OCI-LY1 (cell line): ENCODE measurements around the gene FGF22.

Experiments
- H2AFZ ChIP-seq: fragments of 200-600 bp; sonication (generic), shearing (Covaris generic); 2 replicates; pipeline ENCODE4 v1.6.0; 2014; ENCODE audit warnings: antibody characterized with exemption, mild to moderate bottlenecking, low read length
- H3F3A ChIP-seq: fragments of 200-600 bp; sonication (generic), shearing (Covaris generic); 2 replicates; pipeline ENCODE4 v1.6.0; 2014; ENCODE audit warnings: mild to moderate bottlenecking, antibody characterized with exemption, low read length, moderate library complexity; ENCODE audit not compliant: insufficient read depth
- H3K27ac ChIP-seq: fragments of 200-600 bp; sonication (generic); 2 replicates; pipeline ENCODE4 v1.5.1; 2014; ENCODE audit warnings: low read length, mixed run types, mild to moderate bottlenecking, low read depth; ENCODE audit not compliant: poor library complexity, severe bottlenecking
- H3K27me3 ChIP-seq: fragments of 200-600 bp; sonication (generic); 2 replicates; pipeline ENCODE4 v1.6.0; 2014; ENCODE audit warnings: antibody characterized with exemption, mild to moderate bottlenecking, low read length, moderate library complexity; ENCODE audit not compliant: insufficient read depth
- H3K36me3 ChIP-seq: fragments of 200-600 bp; sonication (generic); 2 replicates; pipeline ENCODE4 v1.6.1; 2014; ENCODE audit warnings: mild to moderate bottlenecking, antibody characterized with exemption, low read length, moderate library complexity, mixed read lengths; ENCODE audit not compliant: insufficient read depth
- H3K4me1 ChIP-seq: fragments of 200-600 bp; sonication (generic); 2 replicates; pipeline ENCODE4 v1.5.1; 2014; ENCODE audit warnings: mild to moderate bottlenecking, low read length, moderate library complexity; ENCODE audit not compliant: insufficient read depth, severe bottlenecking
- H3K4me2 ChIP-seq: fragments of 200-600 bp; sonication (generic), shearing (Covaris generic); 2 replicates; pipeline ENCODE4 v1.6.1; 2014; ENCODE audit warnings: low read length
- H3K4me3 ChIP-seq: fragments of 200-600 bp; sonication (generic); 2 replicates; pipeline ENCODE4 v1.5.1; 2014; ENCODE audit warnings: low read length, low read depth, mild to moderate bottlenecking, mixed read lengths; ENCODE audit not compliant: poor library complexity, severe bottlenecking
- H3K79me2 ChIP-seq: fragments of 200-600 bp; shearing (Covaris generic); 2 replicates; pipeline ENCODE4 v1.6.1; 2016; ENCODE audit warnings: mixed run types, low read length, mixed read lengths; ENCODE audit not compliant: insufficient read depth
- H3K9ac ChIP-seq: fragments of 200-600 bp; sonication (generic), shearing (Covaris generic); 2 replicates; pipeline ENCODE4 v1.6.1; 2014; ENCODE audit warnings: mild to moderate bottlenecking, low read length, mixed read lengths
- H3K9me2 ChIP-seq: fragments of 200-600 bp; sonication (generic), shearing (Covaris generic); 2 replicates; pipeline ENCODE4 v1.6.1; 2014; ENCODE audit warnings: low read depth, mild to moderate bottlenecking, low read length, mixed read lengths
- H3K9me3 ChIP-seq: fragments of 200-600 bp; shearing (Covaris generic); 2 replicates; pipeline ENCODE4 v1.6.1; 2014; ENCODE audit warnings: low read length, mixed read lengths
- H4K20me1 ChIP-seq: fragments of 200-600 bp; sonication (generic), shearing (Covaris generic); 2 replicates; pipeline ENCODE4 v1.6.0; 2016; ENCODE audit warnings: mild to moderate bottlenecking, low read length; ENCODE audit not compliant: insufficient read depth
- CTCF ChIP-seq: fragments of 200-600 bp; sonication (generic), shearing (Covaris generic); IDR thresholded peaks from 2 replicates; pipeline ENCODE4 v1.5.1; 2017; ENCODE audit warnings: mild to moderate bottlenecking, antibody characterized with exemption, low read length, moderate library complexity, mixed read lengths
- EZH2 ChIP-seq: fragments of 200-600 bp; sonication (generic), shearing (Covaris generic); IDR thresholded peaks from 2 replicates; pipeline ENCODE4 v1.8.0; 2017; ENCODE audit warnings: borderline replicate concordance, mixed run types, mild to moderate bottlenecking, antibody characterized with exemption, low read length, moderate library complexity, mixed read lengths

Gene FGF22

GRCh38 chr19:686589-687297 is 47.1 kb downstream of the FGF22 start:
- Histone ChIP-seq H3K79me2 (no peaks in the 10 kb centered on the region), H3F3A (no peaks in the 10 kb centered on the region), H3K9ac (no peak overlapping the region), H4K20me1 (no peaks in the 10 kb centered on the region), H3K9me3 (no peaks in the 10 kb centered on the region), H3K36me3 (no peaks in the 10 kb centered on the region), H3K27ac (no peak overlapping the region), H3K27me3 (peaks cover 15% of the 10 kb centered on the region; the same call in 1 of the 2 replicates), H3K4me1 (no peaks in the 10 kb centered on the region), H3K9me2 (no peaks in the 10 kb centered on the region), H2AFZ (no peak overlapping the region), H3K4me3 (no peak overlapping the region), H3K4me2 (no peak overlapping the region)
- TF ChIP-seq CTCF (no peak), EZH2 (no peak)

GRCh38 chr19:687569-688166 is 48.0 kb downstream of the FGF22 start:
- no peak overlapping the region for H3K27ac ChIP-seq
- H3K9ac ChIP-seq = no peak overlapping the region
- no peak overlapping the region for H2AFZ ChIP-seq
- peaks cover 16% of the 10 kb centered on the region; the same call in 1 of the 2 replicates for H3K27me3 ChIP-seq
- H3K4me3 ChIP-seq = no peak overlapping the region
- no peaks in the 10 kb centered on the region for H3K9me2 ChIP-seq
- no peaks in the 10 kb centered on the region for H4K20me1 ChIP-seq
- no peaks in the 10 kb centered on the region for H3K79me2 ChIP-seq
- no peak overlapping the region for H3K4me2 ChIP-seq
- no peaks in the 10 kb centered on the region for H3K4me1 ChIP-seq
- no peaks in the 10 kb centered on the region for H3K9me3 ChIP-seq
- TF ChIP-seq CTCF = no peak
- no peak for TF ChIP-seq EZH2
- H3K36me3 ChIP-seq = no peaks in the 10 kb centered on the region
- H3F3A ChIP-seq = no peaks in the 10 kb centered on the region

GRCh38 chr19:688214-688613 is 48.5 kb downstream of the FGF22 start:
- H3K9me2 ChIP-seq = no peaks in the 10 kb centered on the region
- no peak overlapping the region for H3K4me2 ChIP-seq
- no peak overlapping the region for H3K4me3 ChIP-seq
- no peaks in the 10 kb centered on the region for H3K79me2 ChIP-seq
- no peaks in the 10 kb centered on the region for H3F3A ChIP-seq
- H3K27ac ChIP-seq = no peak overlapping the region
- H3K9ac ChIP-seq = no peak overlapping the region
- TF ChIP-seq EZH2 (no peak), CTCF (no peak)
- no peaks in the 10 kb centered on the region for H3K36me3 ChIP-seq
- peaks cover 16% of the 10 kb centered on the region; the same call in 1 of the 2 replicates for H3K27me3 ChIP-seq
- H4K20me1 ChIP-seq = no peaks in the 10 kb centered on the region
- H3K9me3 ChIP-seq = no peaks in the 10 kb centered on the region
- H3K4me1 ChIP-seq = no peaks in the 10 kb centered on the region
- H2AFZ ChIP-seq = no peak overlapping the region
